Keratinocyte (primary cell): Measurements from ENCODE around the gene NR6A1.

ENCODE experiments used
- EZH2 ChIP-seq: IDR thresholded peaks from one replicate; pipeline ENCODE4 v1.6.1; 2012; ENCODE audit warnings: inconsistent platforms, mild to moderate bottlenecking, low read length, moderate library complexity
- TF ChIP-seq, protein P1 (sequence below), 3 experiments: IDR thresholded peaks in 1 of 3; conservative IDR thresholded peaks in 1 of 3; optimal IDR thresholded peaks in 1 of 3; 2 replicates in 2 of 3; 3 replicates in 1 of 3; pipeline versions ENCODE3 to v1.5.1; 2011; ENCODE audit warnings: low read length in 3 of 3, mild to moderate bottlenecking in 3 of 3, moderate library complexity in 2 of 3, control low read depth in 1 of 3, inconsistent platforms in 1 of 3; ENCODE audit not compliant: insufficient read depth in 2 of 3; ENCODE audit errors: extremely low read depth in 1 of 3

DNA sequence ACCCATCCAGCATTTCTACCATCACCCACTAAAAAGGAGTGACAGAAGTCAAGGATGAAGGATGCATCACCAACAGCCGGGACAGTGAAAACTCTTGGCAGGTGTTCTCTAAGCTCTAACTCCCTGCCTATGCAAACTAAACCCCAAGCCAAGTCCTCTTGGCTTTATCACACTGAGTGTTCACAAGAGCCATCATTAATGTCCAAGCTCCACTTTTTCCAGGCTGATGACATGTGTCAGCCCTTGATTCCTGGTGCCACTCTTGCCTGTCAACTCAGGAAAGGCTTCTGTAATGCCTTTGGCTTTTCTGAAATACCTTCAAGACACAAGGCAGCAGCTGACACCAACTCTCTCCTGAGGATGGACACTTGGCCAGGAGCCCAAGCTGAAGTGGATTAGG, 86.9 kb downstream of the NR6A1 start:
- TF ChIP-seq, protein P1, sequence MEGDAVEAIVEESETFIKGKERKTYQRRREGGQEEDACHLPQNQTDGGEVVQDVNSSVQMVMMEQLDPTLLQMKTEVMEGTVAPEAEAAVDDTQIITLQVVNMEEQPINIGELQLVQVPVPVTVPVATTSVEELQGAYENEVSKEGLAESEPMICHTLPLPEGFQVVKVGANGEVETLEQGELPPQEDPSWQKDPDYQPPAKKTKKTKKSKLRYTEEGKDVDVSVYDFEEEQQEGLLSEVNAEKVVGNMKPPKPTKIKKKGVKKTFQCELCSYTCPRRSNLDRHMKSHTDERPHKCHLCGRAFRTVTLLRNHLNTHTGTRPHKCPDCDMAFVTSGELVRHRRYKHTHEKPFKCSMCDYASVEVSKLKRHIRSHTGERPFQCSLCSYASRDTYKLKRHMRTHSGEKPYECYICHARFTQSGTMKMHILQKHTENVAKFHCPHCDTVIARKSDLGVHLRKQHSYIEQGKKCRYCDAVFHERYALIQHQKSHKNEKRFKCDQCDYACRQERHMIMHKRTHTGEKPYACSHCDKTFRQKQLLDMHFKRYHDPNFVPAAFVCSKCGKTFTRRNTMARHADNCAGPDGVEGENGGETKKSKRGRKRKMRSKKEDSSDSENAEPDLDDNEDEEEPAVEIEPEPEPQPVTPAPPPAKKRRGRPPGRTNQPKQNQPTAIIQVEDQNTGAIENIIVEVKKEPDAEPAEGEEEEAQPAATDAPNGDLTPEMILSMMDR (optimal IDR thresholded peaks at IDR 0.05 in 1 of 3, IDR thresholded peaks at IDR 0.05 in 1 of 3, conservative IDR thresholded peaks at IDR 0.05 in 1 of 3; ENCODE audit: extremely low read depth in 1 of 3, insufficient read depth in 2 of 3, low read length in 3 of 3), result no peak
- no peak for TF ChIP-seq EZH2
